Right atrium auricular region (tissue), 2 donors: ENCODE measurements around the gene MIDN. TPM values are rescaled to one million over a fixed set of nuclear protein-coding genes. Genes with fewer than 3 reads are reported as not detected.
"Not testable (repeated sequence)": the region's sequence is repeated elsewhere in the genome, so short reads cannot be mapped to it uniquely, and the experiment has no call there.

Source experiments
- DNase-seq: peaks from one replicate; pipeline ENCODE4 v3.0.0-alpha.2; 2019; ENCODE audit warnings: low spot score
- H3K27ac ChIP-seq, 2 donors: fragments of 200-600 bp; sonication (generic); 1 replicate in 1 of 2; 2 replicates in 1 of 2; pipeline ENCODE4 v1.5.1; 2016 to 2019
- H3K27me3 ChIP-seq, 2 donors: fragments of 200-600 bp; sonication (generic); one replicate each; pipeline versions ENCODE4 v1.5.1 to v1.6.0; 2017 to 2019
- H3K36me3 ChIP-seq: fragments of 200-600 bp; sonication (generic); one replicate; pipeline ENCODE4 v1.5.1; 2016
- H3K4me1 ChIP-seq, 2 donors: fragments of 200-600 bp; sonication (generic); one replicate each; pipeline versions ENCODE4 v1.5.1 to v1.6.0; 2017 to 2019
- H3K4me3 ChIP-seq, 2 donors: fragments of 200-600 bp; sonication (generic); 1 replicate in 1 of 2; 2 replicates in 1 of 2; pipeline ENCODE4 v1.5.1; 2017 to 2019; ENCODE audit warnings: mild to moderate bottlenecking in 1 of 2, moderate library complexity in 1 of 2
- H3K9me3 ChIP-seq, 2 donors: fragments of 200-600 bp; sonication (generic); one replicate each; pipeline ENCODE4 v1.5.1; 2019
- CTCF ChIP-seq, 2 donors: fragments of 200-600 bp; sonication (generic); IDR thresholded peaks; one replicate each; pipeline ENCODE4 v1.5.1; 2019; ENCODE audit warnings: antibody characterized with exemption in 2 of 2
- total RNA-seq, 2 donors: library from RNA; depleted of rRNA; stranded (reverse); fragments of >200 nt; gene quantifications; one replicate each; pipeline ENCODE4 v1.1.0, GENCODE V29; 2016

Gene MIDN
- total RNA-seq, 2 donors from 2014 or later = 42.1 to 42.2 TPM

GRCh38 chr19:1206864-1207450 is 41.4 kb upstream of the MIDN start:
- DNase-seq = no peak
- Histone ChIP-seq H3K27me3 (no peaks in the 10 kb centered on the region), H3K9me3 (no peaks in the 10 kb centered on the region), H3K4me1 (peaks cover 0 to 58% of the 10 kb centered on the region in 2 donors), H3K4me3 (peak overlapping the region; percentile 79), H3K36me3 (no peaks in the 10 kb centered on the region), H3K27ac (peak overlapping the region; percentile 89 to 95)
- TF ChIP-seq CTCF (IDR thresholded peaks at IDR 0.05) = no peak

- not testable (repeated sequence) for H3K4me3 ChIP-seq, H3K9me3 ChIP-seq, H3K36me3 ChIP-seq, DNase-seq, H3K27me3 ChIP-seq
- Histone ChIP-seq H3K4me1 (peaks cover 0 to 66% of the 10 kb centered on the region in 2 donors), H3K27ac (peak overlapping the region; percentile 59 to 95)
These were observed 39.6 kb upstream of the MIDN start for GRCh38 chr19:1208830-1209229.

DNA sequence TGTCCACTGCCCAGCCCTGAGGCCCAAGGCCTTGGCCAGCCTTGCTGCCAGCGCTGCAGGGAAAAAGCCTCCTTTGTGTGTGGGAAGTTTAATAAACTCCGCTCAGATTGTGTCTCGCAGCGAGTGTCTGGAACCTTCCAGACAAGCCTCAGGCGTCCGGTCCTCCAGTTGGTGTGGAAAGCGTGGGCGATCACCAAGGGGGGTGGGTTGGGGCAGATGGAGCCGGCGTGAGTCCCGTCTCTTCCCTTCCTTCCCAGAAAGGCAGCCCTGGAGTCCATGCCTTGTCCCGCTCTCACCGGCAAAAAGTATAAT is 38.2 kb upstream of the MIDN start:
- Histone ChIP-seq H3K9me3 (no peaks in the 10 kb centered on the region), H3K27me3 (no peaks in the 10 kb centered on the region), H3K27ac (peak overlapping the region; percentile 59 to 95), H3K4me3 (no peak overlapping the region), H3K36me3 (no peaks in the 10 kb centered on the region), H3K4me1 (peaks cover 0 to 74% of the 10 kb centered on the region in 2 donors)
- DNase-seq = no peak
- TF ChIP-seq CTCF (IDR thresholded peaks at IDR 0.05) = no peak

- no peak for DNase-seq
- no peak for TF ChIP-seq CTCF (IDR thresholded peaks at IDR 0.05)
- H3K36me3 ChIP-seq = no peaks in the 10 kb centered on the region
- H3K27me3 ChIP-seq = no peaks in the 10 kb centered on the region
- H3K4me3 ChIP-seq = no peak overlapping the region
- H3K4me1 ChIP-seq = peaks cover 0 to 88% of the 10 kb centered on the region in 2 donors
- peak overlapping the region; percentile 9 to 39 for H3K27ac ChIP-seq
- no peaks in the 10 kb centered on the region for H3K9me3 ChIP-seq
These were observed 36.7 kb upstream of the MIDN start for GRCh38 chr19:1211494-1212234.

GRCh38 chr19:1213391-1214286 is 34.7 kb upstream of the MIDN start:
- TF ChIP-seq CTCF (IDR thresholded peaks at IDR 0.05) = no peak
- Histone ChIP-seq H3K27ac (peak overlapping the region; percentile 91 to 95), H3K4me3 (peak overlapping the region in 1 of 2 donors; percentile 23), H3K27me3 (no peaks in the 10 kb centered on the region), H3K36me3 (no peaks in the 10 kb centered on the region), H3K9me3 (no peaks in the 10 kb centered on the region), H3K4me1 (peaks cover 0 to 89% of the 10 kb centered on the region in 2 donors)
- DNase-seq = peak; percentile 74
